ENCODE measurements around the gene PLA2G2C. TPM values are rescaled to one million over a fixed set of nuclear protein-coding genes. Genes with fewer than 3 reads are reported as not detected.
"Not testable (repeated sequence)": the region's sequence is repeated elsewhere in the genome, so short reads cannot be mapped to it uniquely, and the experiment has no call there.

Gene PLA2G2C
- total and polyA plus RNA-seq, 2 experiments from 2014 or later: not detected

DNA sequence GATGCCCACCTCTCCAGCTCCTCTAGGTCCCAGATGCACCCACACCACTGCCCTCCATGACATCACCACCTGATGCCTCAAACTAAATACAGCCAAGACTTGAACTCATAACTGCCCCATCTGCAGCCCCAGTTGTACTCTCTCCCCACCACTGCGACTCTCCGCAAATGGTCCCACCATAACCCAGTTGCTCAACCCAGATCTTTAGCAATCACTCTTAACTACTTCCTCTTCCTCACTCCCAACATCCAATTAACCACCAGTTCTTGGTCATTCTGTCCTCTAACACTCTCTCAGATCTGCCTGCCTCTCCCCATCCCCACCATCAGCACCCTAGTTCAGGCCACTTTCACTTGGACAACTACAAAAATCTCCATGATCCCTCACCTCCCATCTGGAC, 36.8 kb upstream of the PLA2G2C start:
- DNase-seq (ENCODE audit: low read depth in 1 of 2, low spot score in 1 of 2): no peak
- Histone ChIP-seq H3K4me1 (ENCODE audit: low read depth) (peaks cover 18% of the 10 kb centered on the region), H3K36me3 (no peaks in the 10 kb centered on the region), H3K27me3 (peaks cover 17% of the 10 kb centered on the region), H3K27ac (no peak overlapping the region), H3K4me3 (no peak overlapping the region), H3K9me3 (ENCODE audit: low read depth) (no peaks in the 10 kb centered on the region)
- TF ChIP-seq, protein P1, sequence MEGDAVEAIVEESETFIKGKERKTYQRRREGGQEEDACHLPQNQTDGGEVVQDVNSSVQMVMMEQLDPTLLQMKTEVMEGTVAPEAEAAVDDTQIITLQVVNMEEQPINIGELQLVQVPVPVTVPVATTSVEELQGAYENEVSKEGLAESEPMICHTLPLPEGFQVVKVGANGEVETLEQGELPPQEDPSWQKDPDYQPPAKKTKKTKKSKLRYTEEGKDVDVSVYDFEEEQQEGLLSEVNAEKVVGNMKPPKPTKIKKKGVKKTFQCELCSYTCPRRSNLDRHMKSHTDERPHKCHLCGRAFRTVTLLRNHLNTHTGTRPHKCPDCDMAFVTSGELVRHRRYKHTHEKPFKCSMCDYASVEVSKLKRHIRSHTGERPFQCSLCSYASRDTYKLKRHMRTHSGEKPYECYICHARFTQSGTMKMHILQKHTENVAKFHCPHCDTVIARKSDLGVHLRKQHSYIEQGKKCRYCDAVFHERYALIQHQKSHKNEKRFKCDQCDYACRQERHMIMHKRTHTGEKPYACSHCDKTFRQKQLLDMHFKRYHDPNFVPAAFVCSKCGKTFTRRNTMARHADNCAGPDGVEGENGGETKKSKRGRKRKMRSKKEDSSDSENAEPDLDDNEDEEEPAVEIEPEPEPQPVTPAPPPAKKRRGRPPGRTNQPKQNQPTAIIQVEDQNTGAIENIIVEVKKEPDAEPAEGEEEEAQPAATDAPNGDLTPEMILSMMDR (IDR thresholded peaks at IDR 0.05; ENCODE audit: low read depth, low read length): no peak

DNA sequence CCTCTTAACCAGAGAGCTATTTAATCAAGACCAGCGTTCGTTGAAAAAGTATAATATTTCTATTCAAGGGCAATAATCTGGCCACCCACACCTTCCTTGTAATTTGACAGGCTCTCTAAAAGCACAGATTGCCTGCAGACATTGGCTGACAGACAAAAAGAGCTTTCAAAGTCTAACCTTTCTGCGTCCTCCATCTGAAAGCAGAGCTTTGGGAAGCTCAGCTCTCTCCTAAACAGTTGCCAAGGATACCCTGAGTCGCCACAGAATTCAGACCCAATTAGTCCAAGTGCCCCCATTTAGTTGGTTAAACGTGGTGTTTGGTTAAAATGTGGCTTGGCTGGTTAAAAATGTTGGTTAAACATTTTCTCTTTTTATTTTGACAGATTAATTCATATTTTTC, 33.7 kb upstream of the PLA2G2C start:
- no peak for DNase-seq (ENCODE audit: low read depth in 1 of 2, low spot score in 1 of 2)
- no peaks in the 10 kb centered on the region for H3K9me3 ChIP-seq (ENCODE audit: low read depth)
- TF ChIP-seq, protein P1 (IDR thresholded peaks at IDR 0.05; ENCODE audit: low read depth, low read length): no peak
- peaks cover 18% of the 10 kb centered on the region for H3K4me1 ChIP-seq (ENCODE audit: low read depth)
- peak overlapping the region; percentile 44 for H3K27ac ChIP-seq
- H3K36me3 ChIP-seq: no peaks in the 10 kb centered on the region
- no peak overlapping the region for H3K4me3 ChIP-seq
- peaks cover 23% of the 10 kb centered on the region for H3K27me3 ChIP-seq

DNA sequence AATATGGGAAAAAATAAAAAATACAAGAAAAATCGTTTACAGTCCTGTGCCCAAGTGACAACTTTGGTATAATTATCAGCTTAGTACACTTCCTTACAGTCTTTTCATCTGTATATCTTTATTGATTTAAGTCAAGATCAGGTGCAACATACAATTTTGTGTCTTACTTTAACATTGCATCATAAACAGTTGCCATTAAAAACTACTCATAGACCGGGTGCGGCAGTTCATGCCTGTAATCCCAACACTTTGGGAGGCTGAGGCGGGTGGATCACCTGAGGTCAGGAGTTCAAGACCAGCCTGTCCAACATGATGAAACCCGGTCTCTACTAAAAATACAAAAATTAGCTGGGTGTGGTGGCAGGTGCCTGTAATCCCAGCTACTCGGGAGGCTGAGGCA, 32.7 kb upstream of the PLA2G2C start:
- H3K27ac ChIP-seq; DNase-seq (ENCODE audit: low read depth in 1 of 2, low spot score in 1 of 2); H3K9me3 ChIP-seq (ENCODE audit: low read depth); H3K4me3 ChIP-seq; H3K36me3 ChIP-seq: not testable (repeated sequence)
- Histone ChIP-seq H3K4me1 (ENCODE audit: low read depth) (peaks cover 18% of the 10 kb centered on the region), H3K27me3 (peaks cover 29% of the 10 kb centered on the region)

DNA sequence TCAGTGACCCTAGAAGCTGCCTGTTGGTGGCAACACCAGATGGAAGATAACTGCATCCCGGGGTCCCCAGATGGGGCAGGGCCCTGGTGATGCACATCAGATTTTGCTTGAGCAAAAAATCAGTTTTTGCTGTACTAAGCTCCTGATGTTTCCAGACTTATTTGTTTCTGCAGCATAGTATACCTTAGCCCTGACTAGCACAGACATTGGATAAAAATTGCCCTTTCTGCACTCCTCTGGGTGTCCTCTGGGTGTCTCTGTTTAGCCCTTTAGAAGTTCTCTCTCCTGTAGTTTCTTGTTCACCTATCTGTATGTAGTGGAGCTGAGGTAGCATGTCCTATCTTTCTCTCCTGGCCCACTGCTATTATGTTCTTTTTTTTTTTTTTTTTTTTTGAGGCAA, 30.3 kb upstream of the PLA2G2C start:
- TF ChIP-seq, protein P1 (IDR thresholded peaks at IDR 0.05; ENCODE audit: low read depth, low read length): peak; percentile 50
- no peak overlapping the region for H3K4me3 ChIP-seq
- peak in 1 of 2 donors; percentile 36 for DNase-seq (ENCODE audit: low read depth in 1 of 2, low spot score in 1 of 2)
- H3K27me3 ChIP-seq: peaks cover 40% of the 10 kb centered on the region
- no peak overlapping the region for H3K27ac ChIP-seq
- peaks cover 14% of the 10 kb centered on the region for H3K4me1 ChIP-seq (ENCODE audit: low read depth)
- no peaks in the 10 kb centered on the region for H3K36me3 ChIP-seq
- no peaks in the 10 kb centered on the region for H3K9me3 ChIP-seq (ENCODE audit: low read depth)

DNA sequence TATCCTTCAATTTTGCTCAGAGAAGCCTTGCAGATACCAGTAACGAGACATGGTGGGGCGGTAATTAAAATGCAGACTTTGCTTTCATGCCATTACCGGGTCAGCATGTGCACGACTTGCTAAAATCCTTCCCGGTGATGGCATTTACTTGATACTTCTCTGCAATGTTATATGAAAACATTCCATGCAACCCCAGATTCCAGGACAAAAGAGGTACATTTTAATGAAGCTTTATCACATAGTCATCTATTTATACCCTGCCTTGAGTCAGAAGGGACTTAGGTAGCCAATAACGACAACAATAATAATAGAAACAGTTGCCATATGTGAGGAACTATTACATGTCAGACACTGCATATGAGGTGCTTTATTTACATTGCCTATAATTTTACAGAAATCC, 29.4 kb upstream of the PLA2G2C start:
- peaks cover 9% of the 10 kb centered on the region for H3K4me1 ChIP-seq (ENCODE audit: low read depth)
- no peak for DNase-seq (ENCODE audit: low read depth in 1 of 2, low spot score in 1 of 2)
- no peaks in the 10 kb centered on the region for H3K36me3 ChIP-seq
- H3K9me3 ChIP-seq (ENCODE audit: low read depth): no peaks in the 10 kb centered on the region
- H3K4me3 ChIP-seq: no peak overlapping the region
- H3K27me3 ChIP-seq: peaks cover 46% of the 10 kb centered on the region
- no peak overlapping the region for H3K27ac ChIP-seq
- TF ChIP-seq, protein P1 (IDR thresholded peaks at IDR 0.05; ENCODE audit: low read depth, low read length): no peak

DNA sequence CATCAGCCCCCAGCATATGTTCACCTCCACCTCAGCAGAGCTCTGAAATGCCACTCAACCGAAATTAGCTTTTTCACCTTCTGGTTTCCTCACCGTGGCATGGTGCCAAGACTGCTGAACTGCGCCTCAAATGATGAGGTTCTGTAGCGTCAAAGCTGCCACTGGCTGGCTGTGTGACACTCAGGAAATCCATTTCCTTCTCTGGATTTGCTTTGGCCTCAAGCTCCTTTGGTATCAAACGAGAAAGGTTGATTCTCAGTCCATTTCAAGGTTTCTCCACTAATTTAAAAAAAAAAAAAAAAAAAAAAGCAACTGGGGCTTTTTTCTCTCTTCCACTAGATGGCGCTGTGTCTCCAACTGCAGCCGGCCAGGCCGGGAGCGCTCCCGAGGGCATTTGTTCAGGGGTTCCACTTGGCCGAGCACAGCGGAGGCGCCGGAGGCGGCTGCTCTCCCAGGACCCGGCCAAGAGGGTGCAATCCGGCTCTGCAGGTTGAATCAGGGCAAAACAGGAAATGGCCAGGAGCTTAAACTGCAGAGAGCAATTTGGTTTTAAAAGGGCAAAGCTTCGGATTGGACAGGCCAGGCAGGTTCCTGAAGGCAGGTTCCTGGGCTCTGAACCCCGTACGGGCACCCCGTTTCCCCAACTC, 26.5 kb upstream of the PLA2G2C start:
- peak; percentile 67 to 86 for DNase-seq (ENCODE audit: low read depth in 1 of 2, low spot score in 1 of 2)
- Histone ChIP-seq H3K4me3 (no peak overlapping the region), H3K9me3 (ENCODE audit: low read depth) (no peaks in the 10 kb centered on the region), H3K36me3 (no peaks in the 10 kb centered on the region), H3K27me3 (peaks cover 46% of the 10 kb centered on the region), H3K27ac (no peak overlapping the region), H3K4me1 (ENCODE audit: low read depth) (no peaks in the 10 kb centered on the region)
- TF ChIP-seq, protein P1 (IDR thresholded peaks at IDR 0.05; ENCODE audit: low read depth, low read length): peak; percentile 79
